H9 (cell line): Measurements from ENCODE around the gene SORCS2. TPM values are rescaled to one million over a fixed set of nuclear protein-coding genes. Genes with fewer than 3 reads are reported as not detected.

Experiments used
- DNase-seq: peaks from one replicate; pipeline ENCODE4 v3.0.0-alpha.2; 2017
- H2AFZ ChIP-seq: one replicate; pipeline ENCODE4 v1.6.1; 2013; ENCODE audit warnings: mild to moderate bottlenecking, low read length, control low read depth, moderate library complexity
- H2AK5ac ChIP-seq: 2 replicates; pipeline ENCODE4 v1.6.1; 2013; ENCODE audit warnings: low read length, control low read depth, mixed read lengths; ENCODE audit not compliant: insufficient read length
- H2BK120ac ChIP-seq: one replicate; pipeline ENCODE4 v1.6.1; 2013; ENCODE audit warnings: low read depth, mild to moderate bottlenecking, low read length, control low read depth, inconsistent platforms; ENCODE audit not compliant: poor library complexity, severe bottlenecking
- H2BK12ac ChIP-seq: 2 replicates; pipeline ENCODE4 v1.6.1; 2013; ENCODE audit warnings: low read length, control low read depth, mixed read lengths, low read depth; ENCODE audit not compliant: insufficient read length
- H2BK15ac ChIP-seq: 2 replicates; pipeline ENCODE4 v1.6.1; 2013; ENCODE audit warnings: low read depth, low read length, control low read depth
- H2BK20ac ChIP-seq: one replicate; pipeline ENCODE4 v1.6.1; 2013; ENCODE audit warnings: low read depth, mild to moderate bottlenecking, low read length, control low read depth, inconsistent platforms; ENCODE audit not compliant: poor library complexity, severe bottlenecking
- H2BK5ac ChIP-seq: 2 replicates; pipeline ENCODE4 v1.6.1; 2013; ENCODE audit warnings: low read length, control low read depth, mixed read lengths; ENCODE audit not compliant: insufficient read length
- H3K14ac ChIP-seq: 2 replicates; pipeline ENCODE4 v1.6.1; 2013; ENCODE audit warnings: low read length, control low read depth; ENCODE audit not compliant: insufficient read depth
- H3K18ac ChIP-seq: 2 replicates; pipeline ENCODE4 v1.6.1; 2013; ENCODE audit warnings: low read depth, mild to moderate bottlenecking, mixed read lengths, low read length, control low read depth; ENCODE audit not compliant: insufficient read length
- H3K23ac ChIP-seq: 2 replicates; pipeline ENCODE4 v1.6.1; 2013; ENCODE audit warnings: low read length, control low read depth, mixed read lengths, low read depth; ENCODE audit not compliant: insufficient read length
- H3K23me2 ChIP-seq: 2 replicates; pipeline ENCODE4 v1.6.1; 2013; ENCODE audit warnings: low read depth, mild to moderate bottlenecking, mixed read lengths, low read length, control low read depth; ENCODE audit not compliant: insufficient read length, poor library complexity, severe bottlenecking
- H3K27ac ChIP-seq: 2 replicates; pipeline ENCODE4 v1.5.1; 2013; ENCODE audit warnings: low read length, control low read depth, mixed read lengths, low read depth; ENCODE audit not compliant: insufficient read length
- H3K27me3 ChIP-seq: 2 replicates; pipeline ENCODE4 v1.6.1; 2013; ENCODE audit warnings: low read length, control low read depth, inconsistent platforms; ENCODE audit not compliant: insufficient read depth
- H3K4ac ChIP-seq: 2 replicates; pipeline ENCODE4 v1.6.1; 2013; ENCODE audit warnings: low read depth, mild to moderate bottlenecking, control low read depth, inconsistent platforms, low read length, moderate library complexity
- H3K4me1 ChIP-seq: 2 replicates; pipeline ENCODE4 v1.6.1; 2013; ENCODE audit warnings: low read length, control low read depth, inconsistent platforms; ENCODE audit not compliant: insufficient read depth
- H3K4me2 ChIP-seq: 2 replicates; pipeline ENCODE4 v1.6.1; 2013; ENCODE audit warnings: low read length, control low read depth, mixed read lengths; ENCODE audit not compliant: insufficient read length, insufficient read depth
- H3K56ac ChIP-seq: 2 replicates; pipeline ENCODE4 v1.6.1; 2013; ENCODE audit warnings: low read depth, mild to moderate bottlenecking, mixed read lengths, low read length, control low read depth; ENCODE audit not compliant: insufficient read length
- H3K79me1 ChIP-seq: 2 replicates; pipeline ENCODE4 v1.6.1; 2013; ENCODE audit warnings: low read depth, mild to moderate bottlenecking, moderate library complexity, low read length, control low read depth, inconsistent platforms; ENCODE audit not compliant: insufficient read depth, poor library complexity, severe bottlenecking
- H3K79me2 ChIP-seq: 2 replicates; pipeline ENCODE4 v1.6.1; 2013; ENCODE audit warnings: low read length, control low read depth, inconsistent platforms; ENCODE audit not compliant: insufficient read depth
- H3K9ac ChIP-seq: 2 replicates; pipeline ENCODE4 v1.6.1; 2013; ENCODE audit warnings: low read length, control low read depth, mixed read lengths; ENCODE audit not compliant: insufficient read length; ENCODE audit errors: extremely low read depth
- H3K9me3 ChIP-seq: one replicate; pipeline ENCODE4 v1.6.1; 2013; ENCODE audit warnings: low read depth, low read length, inconsistent platforms; ENCODE audit not compliant: control insufficient read depth
- H3T11ph ChIP-seq: one replicate; pipeline ENCODE4 v1.6.1; 2013; ENCODE audit warnings: mild to moderate bottlenecking, low read length, control low read depth, inconsistent platforms
- H4K20me1 ChIP-seq: one replicate; pipeline ENCODE4 v1.6.1; 2013; ENCODE audit not compliant: control insufficient read depth, insufficient read length, insufficient read depth
- H4K5ac ChIP-seq: 2 replicates; pipeline ENCODE4 v1.6.1; 2013; ENCODE audit warnings: low read depth, mild to moderate bottlenecking, mixed read lengths, low read length, control low read depth; ENCODE audit not compliant: insufficient read length
- H4K8ac ChIP-seq: replicated peaks from 2 replicates; pipeline ENCODE4 v1.6.1; 2013; ENCODE audit warnings: low read length, control low read depth, mixed read lengths, low read depth; ENCODE audit not compliant: insufficient read length
- H4K91ac ChIP-seq: 2 replicates; pipeline ENCODE4 v1.6.1; 2013; ENCODE audit warnings: low read depth, mild to moderate bottlenecking, moderate library complexity, mixed read lengths, low read length, control low read depth; ENCODE audit not compliant: insufficient read length
- H3K27ac Mint-ChIP-seq, 3 experiments: 2 replicates in 2 of 3; 3 replicates in 1 of 3; pipeline ENCODE4 v1.8.0; 2020 to 2021; ENCODE audit warnings: mixed read lengths in 3 of 3, mild to moderate bottlenecking in 1 of 3, moderate library complexity in 1 of 3
- H3K27me3 Mint-ChIP-seq: 2 replicates; pipeline ENCODE4 v1.8.0; 2021; ENCODE audit warnings: low read depth, mild to moderate bottlenecking, moderate library complexity, mixed read lengths
- H3K36me3 Mint-ChIP-seq, 3 experiments: 2 replicates in 2 of 3; 3 replicates in 1 of 3; pipeline ENCODE4 v1.8.0; 2020 to 2021; ENCODE audit warnings: low read depth in 3 of 3, mixed read lengths in 3 of 3; ENCODE audit not compliant: insufficient read depth in 1 of 3
- H3K4me1 Mint-ChIP-seq, 2 experiments: 2 replicates each; pipeline ENCODE4 v1.8.0; 2020; ENCODE audit warnings: mixed read lengths in 2 of 2
- H3K4me3 Mint-ChIP-seq, 2 experiments: 2 replicates in 1 of 2; 3 replicates in 1 of 2; pipeline ENCODE4 v1.8.0; 2020 to 2021; ENCODE audit warnings: mild to moderate bottlenecking in 2 of 2, mixed read lengths in 2 of 2, moderate library complexity in 1 of 2
- H3K9me3 Mint-ChIP-seq, 2 experiments: 2 replicates in 1 of 2; 3 replicates in 1 of 2; pipeline ENCODE4 v1.8.0; 2020; ENCODE audit warnings: mild to moderate bottlenecking in 2 of 2, mixed read lengths in 2 of 2, moderate library complexity in 1 of 2
- WGBS: extraction: QIAGEN DNeasy Blood & Tissue Kit; methylation state at CpG from one replicate; pipeline ENCODE4 v1.1.7; 2013; ENCODE audit warnings: missing lambda C conversion rate, low lambda C conversion rate, mixed read lengths; ENCODE audit not compliant: insufficient read length; ENCODE audit errors: extremely low coverage; 5-methylcytosine and 5-hydroxymethylcytosine counted together
- total RNA-seq: library from RNA; stranded (reverse); gene quantifications from 2 replicates; pipeline ENCODE4 v1.2.1, GENCODE V29; 2021
- TF ChIP-seq, protein P1 (sequence below): fragments of 200-600 bp; sonication (generic); conservative IDR thresholded peaks from 3 replicates; pipeline ENCODE4 v1.8.0; 2021; ENCODE audit warnings: antibody characterized with exemption, mild to moderate bottlenecking

SORCS2 gene
- total RNA-seq, 1 experiment from 2014 or later: 0.57 TPM

DNA sequence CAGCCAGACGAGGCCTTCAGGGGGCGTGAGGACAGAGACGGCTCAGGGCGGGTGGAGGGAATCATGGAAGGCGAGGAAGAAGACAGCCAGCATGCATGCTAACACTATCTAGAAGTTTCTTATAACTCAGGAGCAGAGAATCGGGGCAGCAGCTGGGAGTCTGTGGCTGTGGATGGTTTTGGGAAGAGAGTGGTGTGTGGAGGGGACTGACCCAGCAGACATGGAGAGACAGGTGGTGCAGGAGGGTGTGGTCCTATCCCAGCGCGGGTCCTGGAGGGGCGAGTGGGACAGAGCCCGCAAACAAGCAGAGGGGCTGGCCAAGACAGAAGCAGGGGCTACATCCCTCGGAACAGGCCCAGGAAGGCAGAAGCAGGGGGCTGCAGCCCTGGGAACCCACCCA lies 555.2 kb downstream of the SORCS2 start:
- H3K79me1 ChIP-seq: no peaks in the 10 kb centered on the region
- no peak for DNase-seq
- no peak overlapping the region for H3K27ac Mint-ChIP-seq
- no CpG with 5 or more reads among the region's 11 CpGs for WGBS
- H3K4me1 Mint-ChIP-seq: no peaks in the 10 kb centered on the region
- no peak overlapping the region for H2BK5ac ChIP-seq
- no peak overlapping the region for H3K27ac ChIP-seq
- no peak overlapping the region for H3K9ac ChIP-seq
- H3K23me2 ChIP-seq: no peaks in the 10 kb centered on the region
- no peak overlapping the region for H3K4ac ChIP-seq
- no peak overlapping the region for H2BK20ac ChIP-seq
- no peaks in the 10 kb centered on the region for H3K27me3 ChIP-seq
- H2AK5ac ChIP-seq: no peak overlapping the region
- H4K91ac ChIP-seq: no peak overlapping the region
- no peak overlapping the region for H2AFZ ChIP-seq
- no peak overlapping the region for H3T11ph ChIP-seq
- no peaks in the 10 kb centered on the region for H3K79me2 ChIP-seq
- H2BK15ac ChIP-seq: no peak overlapping the region
- no peak overlapping the region for H2BK120ac ChIP-seq
- no peak overlapping the region; the same call in 1 of the 2 replicates for H3K14ac ChIP-seq
- no peak overlapping the region for H3K23ac ChIP-seq
- no peak overlapping the region for H3K18ac ChIP-seq
- H3K9me3 ChIP-seq: no peaks in the 10 kb centered on the region
- no peak overlapping the region for H3K56ac ChIP-seq
- no peaks in the 10 kb centered on the region for H4K20me1 ChIP-seq
- H3K9me3 Mint-ChIP-seq: no peaks in the 10 kb centered on the region; a peak in 2 of 5 replicates
- H3K4me2 ChIP-seq: no peak overlapping the region
- TF ChIP-seq, protein P1, sequence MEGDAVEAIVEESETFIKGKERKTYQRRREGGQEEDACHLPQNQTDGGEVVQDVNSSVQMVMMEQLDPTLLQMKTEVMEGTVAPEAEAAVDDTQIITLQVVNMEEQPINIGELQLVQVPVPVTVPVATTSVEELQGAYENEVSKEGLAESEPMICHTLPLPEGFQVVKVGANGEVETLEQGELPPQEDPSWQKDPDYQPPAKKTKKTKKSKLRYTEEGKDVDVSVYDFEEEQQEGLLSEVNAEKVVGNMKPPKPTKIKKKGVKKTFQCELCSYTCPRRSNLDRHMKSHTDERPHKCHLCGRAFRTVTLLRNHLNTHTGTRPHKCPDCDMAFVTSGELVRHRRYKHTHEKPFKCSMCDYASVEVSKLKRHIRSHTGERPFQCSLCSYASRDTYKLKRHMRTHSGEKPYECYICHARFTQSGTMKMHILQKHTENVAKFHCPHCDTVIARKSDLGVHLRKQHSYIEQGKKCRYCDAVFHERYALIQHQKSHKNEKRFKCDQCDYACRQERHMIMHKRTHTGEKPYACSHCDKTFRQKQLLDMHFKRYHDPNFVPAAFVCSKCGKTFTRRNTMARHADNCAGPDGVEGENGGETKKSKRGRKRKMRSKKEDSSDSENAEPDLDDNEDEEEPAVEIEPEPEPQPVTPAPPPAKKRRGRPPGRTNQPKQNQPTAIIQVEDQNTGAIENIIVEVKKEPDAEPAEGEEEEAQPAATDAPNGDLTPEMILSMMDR: no peak
- no peak overlapping the region for H2BK12ac ChIP-seq
- no peaks in the 10 kb centered on the region; a peak in 1 of 7 replicates for H3K36me3 Mint-ChIP-seq
- peaks cover 43% of the 10 kb centered on the region for H3K27me3 Mint-ChIP-seq
- no peaks in the 10 kb centered on the region for H3K4me1 ChIP-seq
- H3K4me3 Mint-ChIP-seq: no peak overlapping the region
- no peak overlapping the region for H4K5ac ChIP-seq
- H4K8ac ChIP-seq: no peak overlapping the region
